GM12865 (cell line): Measurements from ENCODE around the gene PGBD5.

ENCODE experiments used
- DNase-seq: peaks from one replicate; pipeline ENCODE4 v3.0.0; 2010; ENCODE audit warnings: low read depth
- H3K4me3 ChIP-seq: 2 replicates; pipeline ENCODE4 v1.5.1; 2011; ENCODE audit warnings: mild to moderate bottlenecking, low read depth, low read length, control low read depth
- CTCF ChIP-seq: IDR thresholded peaks from 2 replicates; pipeline ENCODE4 v1.5.1; 2011; ENCODE audit warnings: low read length, control low read depth, low read depth, inconsistent platforms; ENCODE audit not compliant: insufficient read depth; ENCODE audit errors: missing control alignments

PGBD5 gene

GRCh38 chr1:230282157-230282556, 144.0 kb downstream of the PGBD5 start:
- TF ChIP-seq CTCF, result no peak
- DNase-seq, result no peak
- no peak overlapping the region for H3K4me3 ChIP-seq

- H3K4me3 ChIP-seq, result no peak overlapping the region
- TF ChIP-seq CTCF, result no peak
- no peak for DNase-seq
Measured at GRCh38 chr1:230281556-230281955, 144.6 kb downstream of the PGBD5 start.

- H3K4me3 ChIP-seq, result no peak overlapping the region
- DNase-seq, result no peak
- TF ChIP-seq CTCF, result no peak
Measured at GRCh38 chr1:230280906-230281413, 145.2 kb downstream of the PGBD5 start.

GRCh38 chr1:230280054-230280795, 145.9 kb downstream of the PGBD5 start:
- TF ChIP-seq CTCF, result no peak
- no peak for DNase-seq

GRCh38 chr1:230279583-230279945, 146.6 kb downstream of the PGBD5 start:
- H3K4me3 ChIP-seq, result no peak overlapping the region
- no peak for TF ChIP-seq CTCF
- no peak for DNase-seq

More at GRCh38 chr1:230280054-230280795, 145.9 kb downstream of the PGBD5 start:
- no peak overlapping the region for H3K4me3 ChIP-seq

- no peak overlapping the region for H3K4me3 ChIP-seq
- no peak for TF ChIP-seq CTCF
- no peak for DNase-seq
Measured at GRCh38 chr1:230278871-230279582, 147.1 kb downstream of the PGBD5 start.
